HG03575 (cell line): ENCODE measurements around the gene BEND4.

Experiments
- ATAC-seq: cut with Tn5 transposase; IDR thresholded peaks from one replicate; pipeline ENCODE4 v1.9.1; 2021; ENCODE audit not compliant: unreplicated experiment, insufficient number of reproducible peaks, low FRiP score; ENCODE audit errors: extremely low read depth

The BEND4 gene

DNA sequence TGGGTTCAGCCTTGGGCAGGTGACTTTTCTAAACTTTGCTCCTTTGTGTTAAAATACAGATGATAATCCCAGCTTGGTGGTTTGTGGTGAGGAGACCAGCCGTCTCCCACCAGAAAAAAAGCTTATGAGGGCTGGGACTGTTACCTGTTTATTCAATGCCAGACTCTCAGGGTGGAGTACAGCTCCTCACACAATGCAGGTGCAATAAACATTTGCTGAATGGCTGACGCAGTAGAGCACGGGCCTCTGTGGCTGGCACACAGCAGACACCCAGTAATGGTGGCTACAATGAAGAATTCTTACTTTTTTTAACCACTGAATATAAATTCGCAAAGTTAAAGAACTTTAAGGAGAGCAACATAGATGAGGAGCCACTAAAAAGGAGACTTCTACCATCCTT lies 30.2 kb downstream of the BEND4 start:
- no peak for ATAC-seq

DNA sequence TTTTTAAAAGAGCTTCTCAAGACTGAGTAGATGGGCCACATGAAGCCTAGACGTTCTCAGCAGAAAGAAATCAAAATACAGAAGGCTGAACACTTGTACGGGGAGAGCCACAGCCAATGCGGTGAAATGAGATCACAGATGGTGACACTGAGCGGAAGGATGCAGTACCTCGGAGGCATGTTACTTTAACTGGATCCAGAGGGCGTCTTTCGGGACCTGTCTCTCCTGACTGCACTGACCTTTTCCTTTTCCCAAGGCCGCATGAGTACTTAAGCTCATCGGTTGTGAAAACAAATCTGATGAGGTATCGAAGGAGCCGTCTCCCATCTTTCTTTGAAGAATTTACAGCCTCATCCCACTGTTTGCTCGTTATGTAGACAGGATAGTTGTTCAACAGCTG lies 32.6 kb downstream of the BEND4 start:
- no peak for ATAC-seq

DNA sequence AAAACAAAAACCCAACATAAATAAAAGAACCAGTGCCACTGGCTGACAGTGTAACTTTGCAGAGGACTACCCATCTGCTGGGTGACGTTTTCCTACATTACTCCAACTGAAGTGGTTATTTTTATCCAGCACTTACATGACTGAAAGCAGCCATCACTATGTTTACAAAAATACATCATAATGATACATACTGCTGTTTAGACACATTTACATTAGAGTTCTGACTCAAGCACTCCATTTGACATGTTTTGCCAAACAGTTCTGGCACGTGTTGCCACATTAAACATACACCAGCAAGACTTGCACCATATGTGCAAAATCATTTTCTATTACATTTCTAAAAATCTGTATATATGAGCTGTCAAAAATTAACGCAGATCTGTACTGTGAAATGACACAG lies 39.6 kb downstream of the BEND4 start:
- no peak for ATAC-seq

DNA sequence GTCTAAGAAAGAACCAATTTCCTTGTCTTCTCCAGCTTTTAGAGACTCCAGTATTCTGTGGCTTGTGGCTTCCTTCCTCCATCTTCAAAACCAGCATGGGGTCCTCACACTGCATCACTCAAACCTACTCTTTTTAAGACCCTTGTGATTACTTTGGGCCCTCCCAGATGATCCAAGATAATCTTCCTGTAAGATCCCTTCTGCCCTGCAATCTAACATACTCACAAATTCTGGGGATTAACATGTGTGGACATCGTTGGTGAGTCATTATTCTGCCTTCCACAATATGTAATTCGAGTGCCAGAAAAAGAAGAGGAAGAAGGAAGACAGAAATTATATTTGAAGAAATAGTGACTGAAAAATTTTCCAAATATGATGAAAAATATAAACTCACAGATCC lies 47.9 kb downstream of the BEND4 start:
- ATAC-seq: no peak

DNA sequence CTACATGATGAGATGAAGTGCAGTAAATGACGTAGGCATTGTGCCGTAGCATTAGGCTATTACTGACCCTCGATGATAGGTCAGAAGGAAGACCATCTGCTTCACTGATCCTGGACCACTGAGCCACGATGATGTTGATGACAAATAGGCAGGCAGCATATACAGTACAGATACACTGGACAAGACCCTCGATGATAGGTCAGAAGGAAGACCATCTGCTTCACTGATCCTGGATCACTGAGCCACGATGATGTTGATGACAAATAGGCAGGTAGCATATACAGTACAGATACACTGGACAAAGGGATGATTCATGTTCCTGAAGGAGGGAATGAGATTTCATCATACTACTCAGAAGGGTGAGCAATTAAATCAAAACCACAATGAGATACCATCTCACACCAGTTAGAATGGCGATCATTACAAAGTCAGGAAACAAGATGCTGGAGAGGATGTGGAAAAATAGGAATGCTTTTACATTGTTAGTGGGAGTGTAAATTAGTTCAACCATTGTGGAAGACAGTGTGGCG lies 50.9 kb downstream of the BEND4 start:
- ATAC-seq: no peak

DNA sequence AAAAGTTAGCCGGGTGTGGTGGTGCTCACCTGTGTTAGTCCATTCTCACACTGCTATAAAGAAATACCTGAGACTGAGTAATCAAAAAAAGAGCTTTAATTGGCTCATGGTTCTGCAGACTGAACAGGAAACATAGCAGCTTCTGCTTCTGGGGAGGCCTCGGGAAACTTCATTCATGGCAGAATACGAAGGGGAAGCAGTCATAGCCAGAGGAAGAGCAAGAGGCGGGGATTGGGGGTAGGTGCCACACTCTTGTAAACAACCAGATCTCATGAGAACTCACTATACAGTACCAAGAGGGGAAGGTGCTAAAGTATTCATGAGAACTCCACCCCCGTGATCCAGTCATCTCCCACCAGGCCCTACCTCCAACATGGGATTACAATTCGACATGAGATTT lies 64.1 kb downstream of the BEND4 start:
- ATAC-seq: no peak

DNA sequence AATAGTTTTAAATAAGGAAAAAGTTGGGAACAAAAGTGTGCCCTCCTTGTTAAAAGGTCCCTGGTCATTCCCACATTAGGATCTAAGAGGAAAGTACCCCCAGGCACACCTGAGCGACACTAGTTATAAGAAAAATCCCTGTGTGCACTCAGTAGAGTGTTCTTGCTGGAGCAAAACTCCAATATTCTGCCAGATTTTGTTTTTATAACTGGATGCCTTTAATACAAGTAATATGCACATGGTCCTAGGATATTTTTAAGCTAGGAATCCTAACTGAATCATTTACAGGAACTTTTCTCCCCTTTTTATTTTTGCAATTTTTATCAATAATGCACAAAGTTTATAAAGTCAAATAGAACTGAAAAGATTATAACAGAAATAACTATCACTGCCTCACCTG lies 68.6 kb downstream of the BEND4 start:
- no peak for ATAC-seq

DNA sequence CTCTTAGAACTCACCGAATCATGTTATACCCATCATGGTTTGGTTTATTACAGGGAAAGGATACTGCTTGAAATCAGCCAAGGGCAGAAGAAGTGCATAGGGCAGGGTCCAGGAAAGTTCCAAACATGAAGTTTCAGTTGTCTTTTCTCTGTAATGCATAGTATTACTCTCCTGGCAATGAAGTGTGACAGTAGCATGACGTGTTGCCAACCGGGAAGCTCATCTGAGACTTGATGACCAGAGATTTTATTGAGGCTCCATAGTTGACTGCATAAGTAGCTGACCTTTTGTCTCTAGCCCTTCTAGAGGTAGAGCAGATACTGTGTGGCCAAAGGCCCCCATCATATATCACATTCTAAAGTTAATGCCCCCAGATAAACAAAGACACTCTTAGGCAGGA lies 72.1 kb downstream of the BEND4 start:
- no peak for ATAC-seq

DNA sequence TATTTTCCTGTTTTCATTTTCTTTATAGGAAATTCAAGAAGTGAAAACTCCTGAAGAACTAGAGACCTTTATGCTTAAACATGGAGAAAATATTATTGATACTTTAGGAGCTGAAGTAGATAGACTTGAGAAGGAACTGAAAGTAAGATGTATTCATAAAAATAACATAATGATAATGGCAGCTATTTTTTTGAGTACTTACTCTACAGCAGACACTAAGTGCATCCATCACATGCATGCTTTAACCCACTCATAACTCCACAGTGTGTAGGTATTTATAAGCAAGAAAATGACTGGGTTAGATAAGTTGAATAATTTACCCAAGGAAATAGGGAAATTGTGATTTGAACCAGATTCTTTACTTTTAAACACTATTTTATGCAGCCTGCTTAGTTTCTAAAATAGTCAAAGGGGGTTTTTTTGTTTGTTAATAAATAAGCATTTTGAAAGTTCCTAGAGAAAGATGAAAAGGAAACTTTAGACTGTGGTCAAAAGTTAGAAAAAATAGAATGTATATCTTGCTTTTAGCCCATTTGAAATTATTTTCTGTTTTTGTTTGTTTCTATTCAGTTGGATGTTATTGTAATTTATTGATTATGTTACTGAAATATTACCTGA lies 74.2 kb downstream of the BEND4 start:
- ATAC-seq: peak; percentile 91

DNA sequence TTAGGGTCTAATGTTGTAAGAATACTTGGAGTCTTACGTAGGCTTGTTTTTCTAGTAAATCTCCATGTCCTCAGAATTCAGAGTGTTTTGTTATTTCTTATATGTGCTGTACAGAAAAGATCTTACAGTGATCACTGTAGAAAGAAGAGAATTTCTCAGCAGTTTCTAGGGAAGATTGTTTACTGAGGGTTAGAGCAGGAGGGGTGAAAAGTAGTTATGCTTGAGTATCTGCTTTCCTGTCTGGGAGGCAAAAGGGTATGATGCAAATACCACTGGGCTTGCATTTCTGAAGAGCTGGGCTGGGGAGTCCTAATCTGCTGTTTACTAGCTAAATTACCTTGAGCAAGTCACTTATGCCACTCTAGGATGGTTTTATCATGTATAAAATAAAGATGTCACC lies 78.2 kb downstream of the BEND4 start:
- no peak for ATAC-seq

DNA sequence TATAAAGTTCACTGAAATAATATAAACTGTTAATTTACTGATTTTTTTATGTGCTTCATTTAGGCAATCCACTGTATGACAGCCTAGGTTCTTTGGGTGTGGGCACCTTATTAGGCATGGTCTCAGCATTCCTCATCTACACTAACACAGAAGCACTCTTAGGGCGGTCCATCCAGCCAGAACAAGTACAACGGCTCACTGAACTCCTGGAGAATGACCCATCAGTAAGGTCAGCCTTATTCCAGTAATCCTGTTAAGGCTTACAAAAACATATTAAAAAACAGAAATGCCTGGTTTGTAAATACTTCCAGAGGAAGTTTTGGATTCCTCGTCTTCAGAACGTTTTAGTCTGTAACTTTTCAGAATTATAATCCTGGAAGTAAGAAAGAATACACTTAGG lies 82.0 kb downstream of the BEND4 start:
- no peak for ATAC-seq

DNA sequence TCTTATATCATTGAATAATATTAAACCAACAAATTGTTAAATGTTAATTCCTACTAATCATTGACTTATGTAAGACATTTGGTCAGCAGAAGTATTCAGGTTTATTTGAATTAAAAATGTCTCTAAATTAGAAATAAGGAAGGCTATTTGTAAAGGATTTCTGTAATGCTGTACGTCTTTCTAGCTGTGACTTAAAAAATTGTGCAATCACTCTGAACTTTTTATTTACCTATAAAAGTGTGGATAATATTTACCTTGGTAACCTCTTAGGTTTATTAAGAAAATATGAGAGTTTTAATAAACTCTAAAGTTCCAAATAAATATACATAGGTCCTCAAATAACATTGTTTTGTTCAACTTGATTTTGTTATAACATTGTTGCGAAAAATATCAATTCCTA lies 85.2 kb downstream of the BEND4 start:
- ATAC-seq: no peak

DNA sequence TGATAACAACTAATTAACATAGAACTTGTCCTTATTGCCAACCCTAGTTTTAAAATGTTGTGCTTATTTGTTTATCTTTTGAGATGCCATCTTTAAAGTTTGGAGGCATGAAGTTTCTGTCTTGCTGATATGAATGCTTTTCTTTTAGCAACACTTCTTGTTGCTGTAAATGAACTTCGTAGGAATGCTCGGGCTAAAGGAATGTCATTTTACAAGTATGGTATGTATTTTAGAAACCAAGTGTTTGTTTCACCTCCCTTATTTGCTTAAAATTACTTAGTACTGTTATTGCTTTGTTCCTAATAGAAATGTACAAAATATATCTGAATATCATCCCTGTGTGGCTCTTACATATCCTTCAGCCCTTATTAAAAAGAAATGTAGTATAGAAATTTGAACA lies 86.1 kb downstream of the BEND4 start:
- no peak for ATAC-seq
